GM12874 (cell line): ENCODE results near the gene AGAP9.
"Not testable (repeated sequence)": the region's sequence is repeated elsewhere in the genome, so short reads cannot be mapped to it uniquely, and the experiment has no call there.

ENCODE experiments used
- CTCF ChIP-seq: IDR thresholded peaks from 2 replicates; pipeline ENCODE4 v1.5.1; 2011; ENCODE audit warnings: low read depth, mild to moderate bottlenecking, control low read depth, low read length, moderate library complexity; ENCODE audit not compliant: insufficient read depth

Gene AGAP9

GRCh38 chr10:47523475-47523874, at the start of gene AGAP9:
AGAP9 (minus strand) TSS chr10:47523638; CDS start chr10:47523526, 112 bp downstream.
- TF ChIP-seq CTCF: not testable (repeated sequence)

- TF ChIP-seq CTCF: not testable (repeated sequence)
Observed at GRCh38 chr10:47491600-47491999, 31.8 kb downstream of the AGAP9 start, which contains the start of gene FAM25G. FAM25G (minus strand) TSS chr10:47491700; CDS start chr10:47491674, 26 bp downstream.

GRCh38 chr10:47483923-47484322, 39.5 kb downstream of the AGAP9 start, which contains the start of gene ANXA8:
ANXA8 (minus strand) TSS chr10:47484115; CDS start chr10:47483933, 182 bp downstream.
- not testable (repeated sequence) for TF ChIP-seq CTCF

- TF ChIP-seq CTCF: no peak
Observed at GRCh38 chr10:47458466-47459154, 64.8 kb downstream of the AGAP9 start.

- TF ChIP-seq CTCF: no peak
Observed at GRCh38 chr10:47457826-47458225, 65.6 kb downstream of the AGAP9 start.

- TF ChIP-seq CTCF: no peak
Observed at GRCh38 chr10:47457528-47457820, 66.0 kb downstream of the AGAP9 start.

GRCh38 chr10:47456794-47457527, 66.5 kb downstream of the AGAP9 start:
- no peak for TF ChIP-seq CTCF
